PFSK-1 (cell line): ENCODE measurements around the gene SRMS.

Experiments used
- FOXP2 ChIP-seq: optimal IDR thresholded peaks from 2 replicates; pipeline ENCODE3; 2011; ENCODE audit warnings: borderline replicate concordance, control low read depth, inconsistent platforms; ENCODE audit not compliant: insufficient read depth; ENCODE audit errors: extremely low read length, extremely low read depth
- POLR2AphosphoS5 ChIP-seq: IDR thresholded peaks from 2 replicates; pipeline ENCODE4 v1.6.1; 2012; ENCODE audit warnings: low read depth, mild to moderate bottlenecking, control low read depth, low read length, moderate library complexity
- SIN3A ChIP-seq: IDR thresholded peaks from 2 replicates; pipeline ENCODE4 v1.6.1; 2012; ENCODE audit warnings: mild to moderate bottlenecking, low read length, moderate library complexity, borderline replicate concordance; ENCODE audit not compliant: insufficient read depth
- TAF1 ChIP-seq: IDR thresholded peaks from 2 replicates; pipeline ENCODE4 v1.6.1; 2012; ENCODE audit warnings: low read length, control low read depth, borderline replicate concordance; ENCODE audit not compliant: insufficient read depth
- TF ChIP-seq, protein P1 (sequence below), 2 experiments: IDR thresholded peaks; 2 replicates each; pipeline versions ENCODE4 v1.6.1 to v1.8.0; 2011 to 2012; ENCODE audit warnings: low read depth in 2 of 2, low read length in 2 of 2, control low read depth in 1 of 2, inconsistent platforms in 1 of 2, mild to moderate bottlenecking in 1 of 2, moderate library complexity in 1 of 2; ENCODE audit not compliant: insufficient read depth in 1 of 2

The SRMS gene

DNA sequence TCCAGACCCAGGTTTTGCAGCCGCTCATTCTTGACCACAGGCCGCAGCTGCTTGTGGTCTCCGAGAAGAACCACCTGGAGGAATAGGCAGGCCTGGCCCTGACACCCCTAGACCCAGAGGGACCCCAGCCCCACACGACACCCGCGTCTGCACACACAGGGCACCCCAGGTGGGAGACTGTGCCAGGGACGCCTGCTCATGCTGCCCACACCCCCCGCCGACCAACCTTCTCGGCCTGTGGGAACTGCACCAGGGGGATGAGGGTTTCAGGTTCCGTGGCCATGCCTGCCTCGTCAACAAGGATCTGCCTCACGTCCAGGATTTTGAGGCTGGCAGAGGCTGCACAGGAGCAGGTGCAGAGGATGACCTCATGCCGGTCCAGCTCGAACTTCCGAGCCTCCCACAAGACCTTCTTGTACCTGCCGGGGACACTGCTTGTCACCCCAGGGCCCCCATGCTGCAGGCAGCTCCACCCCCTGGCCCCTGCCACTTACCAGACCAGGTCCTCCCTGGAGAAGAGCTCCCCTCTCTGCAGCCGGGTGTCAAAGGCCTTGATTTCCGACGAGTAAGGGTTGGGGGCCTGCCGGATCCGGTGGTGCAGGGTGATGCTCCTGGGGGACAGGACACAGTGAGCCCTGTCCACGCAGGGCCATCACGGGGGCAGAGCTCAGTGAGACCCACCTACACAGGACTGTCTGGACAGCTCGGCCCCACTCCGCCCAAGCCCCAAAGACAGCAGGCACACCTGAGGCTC, 13.5 kb upstream of the SRMS start:
- no peak for TF ChIP-seq TAF1
- TF ChIP-seq, protein P1, sequence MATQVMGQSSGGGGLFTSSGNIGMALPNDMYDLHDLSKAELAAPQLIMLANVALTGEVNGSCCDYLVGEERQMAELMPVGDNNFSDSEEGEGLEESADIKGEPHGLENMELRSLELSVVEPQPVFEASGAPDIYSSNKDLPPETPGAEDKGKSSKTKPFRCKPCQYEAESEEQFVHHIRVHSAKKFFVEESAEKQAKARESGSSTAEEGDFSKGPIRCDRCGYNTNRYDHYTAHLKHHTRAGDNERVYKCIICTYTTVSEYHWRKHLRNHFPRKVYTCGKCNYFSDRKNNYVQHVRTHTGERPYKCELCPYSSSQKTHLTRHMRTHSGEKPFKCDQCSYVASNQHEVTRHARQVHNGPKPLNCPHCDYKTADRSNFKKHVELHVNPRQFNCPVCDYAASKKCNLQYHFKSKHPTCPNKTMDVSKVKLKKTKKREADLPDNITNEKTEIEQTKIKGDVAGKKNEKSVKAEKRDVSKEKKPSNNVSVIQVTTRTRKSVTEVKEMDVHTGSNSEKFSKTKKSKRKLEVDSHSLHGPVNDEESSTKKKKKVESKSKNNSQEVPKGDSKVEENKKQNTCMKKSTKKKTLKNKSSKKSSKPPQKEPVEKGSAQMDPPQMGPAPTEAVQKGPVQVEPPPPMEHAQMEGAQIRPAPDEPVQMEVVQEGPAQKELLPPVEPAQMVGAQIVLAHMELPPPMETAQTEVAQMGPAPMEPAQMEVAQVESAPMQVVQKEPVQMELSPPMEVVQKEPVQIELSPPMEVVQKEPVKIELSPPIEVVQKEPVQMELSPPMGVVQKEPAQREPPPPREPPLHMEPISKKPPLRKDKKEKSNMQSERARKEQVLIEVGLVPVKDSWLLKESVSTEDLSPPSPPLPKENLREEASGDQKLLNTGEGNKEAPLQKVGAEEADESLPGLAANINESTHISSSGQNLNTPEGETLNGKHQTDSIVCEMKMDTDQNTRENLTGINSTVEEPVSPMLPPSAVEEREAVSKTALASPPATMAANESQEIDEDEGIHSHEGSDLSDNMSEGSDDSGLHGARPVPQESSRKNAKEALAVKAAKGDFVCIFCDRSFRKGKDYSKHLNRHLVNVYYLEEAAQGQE (IDR thresholded peaks at IDR 0.05; ENCODE audit: insufficient read depth in 1 of 2, low read depth in 2 of 2, low read length in 2 of 2): no peak
- TF ChIP-seq SIN3A: no peak
- no peak for TF ChIP-seq FOXP2
- TF ChIP-seq POLR2AphosphoS5: no peak

GRCh38 chr20:63560333-63560805, 12.8 kb upstream of the SRMS start:
- TF ChIP-seq TAF1 (no peak), POLR2AphosphoS5 (no peak), SIN3A (no peak), FOXP2 (no peak)
- TF ChIP-seq, protein P1 (IDR thresholded peaks at IDR 0.05; ENCODE audit: insufficient read depth in 1 of 2, low read depth in 2 of 2, low read length in 2 of 2): no peak

- TF ChIP-seq POLR2AphosphoS5 (no peak), SIN3A (no peak), TAF1 (no peak), FOXP2 (no peak)
- TF ChIP-seq, protein P1 (IDR thresholded peaks at IDR 0.05; ENCODE audit: insufficient read depth in 1 of 2, low read depth in 2 of 2, low read length in 2 of 2): no peak
Observed at GRCh38 chr20:63558804-63559484, 11.4 kb upstream of the SRMS start.

- TF ChIP-seq SIN3A: no peak
- TF ChIP-seq, protein P1 (IDR thresholded peaks at IDR 0.05; ENCODE audit: insufficient read depth in 1 of 2, low read depth in 2 of 2, low read length in 2 of 2): no peak
- no peak for TF ChIP-seq FOXP2
- no peak for TF ChIP-seq POLR2AphosphoS5
- no peak for TF ChIP-seq TAF1
Observed at GRCh38 chr20:63557481-63557891, 9.9 kb upstream of the SRMS start.
